HCT116 (cell line): ENCODE results near the gene MEIS2.

Experiments used
- EZH2 ChIP-seq: fragments of 200-600 bp; sonication (generic); IDR thresholded peaks from 2 replicates; pipeline ENCODE4 v1.6.1; 2017; ENCODE audit warnings: antibody characterized with exemption, mixed run types
- FOSL1 ChIP-seq: IDR thresholded peaks from 2 replicates; pipeline ENCODE4 v1.6.1; 2012; ENCODE audit warnings: low read depth
- POLR2AphosphoS5 ChIP-seq: IDR thresholded peaks from 2 replicates; pipeline ENCODE4 v1.6.1; 2011; ENCODE audit warnings: mild to moderate bottlenecking, low read depth, low read length, moderate library complexity
- SIN3A ChIP-seq: IDR thresholded peaks from 2 replicates; pipeline ENCODE4 v1.6.1; 2012; ENCODE audit warnings: low read depth
- SRF ChIP-seq: IDR thresholded peaks from 2 replicates; pipeline ENCODE4 v1.6.1; 2012; ENCODE audit warnings: low read depth

DNA sequence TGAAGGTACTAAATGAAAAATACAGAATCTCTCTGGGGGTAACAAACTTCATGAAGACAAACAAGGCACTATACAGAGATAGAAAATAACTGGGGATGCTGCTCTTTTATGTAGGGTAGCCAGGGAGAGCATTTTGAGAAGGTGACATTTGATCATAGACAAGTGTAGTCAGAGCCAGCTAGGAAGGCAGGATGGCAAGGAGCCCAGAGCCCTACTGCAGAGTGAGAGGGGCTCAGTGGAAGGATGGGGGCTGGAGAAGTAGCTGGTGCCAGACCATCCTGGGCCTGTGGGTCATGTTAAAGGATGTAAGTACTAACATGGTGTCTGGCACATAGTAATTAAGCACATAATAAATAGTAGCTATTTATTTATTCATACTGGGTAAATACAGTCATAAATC, 133.6 kb downstream of the MEIS2 start:
- TF ChIP-seq EZH2 (no peak), POLR2AphosphoS5 (no peak), SRF (no peak), SIN3A (no peak), FOSL1 (no peak)
